Prostate gland (tissue), 2 donors: ENCODE measurements around the gene SOX5. TPM values are rescaled to one million over a fixed set of nuclear protein-coding genes. Genes with fewer than 3 reads are reported as not detected.

Source experiments
- DNase-seq: peaks from one replicate; pipeline ENCODE4 v3.0.0-alpha.2; 2019; ENCODE audit warnings: low spot score
- H3K27ac ChIP-seq, 2 donors: fragments of 200-600 bp; sonication (generic); 2 replicates each; pipeline ENCODE4 v1.5.1; 2017 to 2019
- H3K27me3 ChIP-seq: fragments of 200-600 bp; sonication (generic); replicated peaks from 2 replicates; pipeline ENCODE4 v1.5.1; 2019; ENCODE audit not compliant: insufficient read depth
- H3K36me3 ChIP-seq, 2 donors: fragments of 200-600 bp; sonication (generic); 1 replicate in 1 of 2; 2 replicates in 1 of 2; pipeline versions ENCODE4 v1.5.1 to v1.8.1; 2017 to 2019
- H3K4me1 ChIP-seq: fragments of 200-600 bp; sonication (generic); replicated peaks from 2 replicates; pipeline ENCODE4 v1.5.1; 2019
- H3K4me3 ChIP-seq, 2 donors: fragments of 200-600 bp; sonication (generic); 2 replicates each; pipeline ENCODE4 v1.5.1; 2017 to 2019
- H3K9me3 ChIP-seq: fragments of 200-600 bp; sonication (generic); 2 replicates; pipeline ENCODE4 v1.5.1; 2017
- CTCF ChIP-seq, 4 experiments: fragments of 200-600 bp in 2 of 4; fragments of 450-650 bp in 2 of 4; sonication (generic) in 2 of 4; IDR thresholded peaks; 1 replicate in 3 of 4; 2 replicates in 1 of 4; pipeline ENCODE4 v1.5.1; 2016 to 2019; ENCODE audit warnings: antibody characterized with exemption in 4 of 4, mild to moderate bottlenecking in 2 of 4, moderate library complexity in 2 of 4
- POLR2A ChIP-seq: fragments of 450-650 bp; IDR thresholded peaks from one replicate; pipeline ENCODE4 v1.6.1; 2016; ENCODE audit warnings: antibody characterized with exemption, mild to moderate bottlenecking
- POLR2AphosphoS5 ChIP-seq: sonication (generic); formaldehyde crosslinking; IDR thresholded peaks from one replicate; pipeline ENCODE4 v1.6.1; 2017; ENCODE audit warnings: antibody characterized with exemption
- WGBS: methylation state at CpG from one replicate; pipeline ENCODE4 v1.1.5; 2018; 5-methylcytosine and 5-hydroxymethylcytosine counted together
- intact Hi-C: fragments of 100-400 bp; cut with DNase I; formaldehyde crosslinking; loops from one replicate; pipeline ENCODE4 v1.14.2; 2022
- total RNA-seq, 2 donors: library from RNA; depleted of rRNA; stranded (reverse); fragments of >200 nt; gene quantifications; one replicate each; pipeline ENCODE4 v1.1.0, GENCODE V29; 2016

Gene SOX5
- total RNA-seq, 2 donors from 2014 or later, result 3.7 to 7.8 TPM

GRCh38 chr12:23488130-23488529 is 461.3 kb downstream of the SOX5 start:
- Histone ChIP-seq H3K36me3 (no peaks in the 10 kb centered on the region), H3K27me3 (no peaks in the 10 kb centered on the region), H3K4me1 (no peaks in the 10 kb centered on the region), H3K4me3 (no peak overlapping the region), H3K9me3 (no peaks in the 10 kb centered on the region), H3K27ac (no peak overlapping the region)
- intact Hi-C loops, result no loop called here
- 84% methylated on average over 2 of the region's 2 CpGs for WGBS
- DNase-seq, result no peak
- TF ChIP-seq POLR2AphosphoS5 (no peak), CTCF (IDR thresholded peaks at IDR 0.05) (no peak), POLR2A (no peak)

- H3K4me1 ChIP-seq, result no peaks in the 10 kb centered on the region
- no peaks in the 10 kb centered on the region for H3K36me3 ChIP-seq
- no peak for DNase-seq
- no peak overlapping the region for H3K4me3 ChIP-seq
- no peak overlapping the region for H3K27ac ChIP-seq
- H3K9me3 ChIP-seq, result no peaks in the 10 kb centered on the region
- WGBS, result 53% methylated on average over 2 of the region's 2 CpGs
- TF ChIP-seq CTCF (IDR thresholded peaks at IDR 0.05) (no peak), POLR2A (no peak), POLR2AphosphoS5 (no peak)
- intact Hi-C loops, result no loop called here
- no peaks in the 10 kb centered on the region for H3K27me3 ChIP-seq
Measured at GRCh38 chr12:23484238-23484637, 465.2 kb downstream of the SOX5 start.

GRCh38 chr12:23482571-23482970 is 466.9 kb downstream of the SOX5 start:
- H3K36me3 ChIP-seq, result no peaks in the 10 kb centered on the region
- no peak for DNase-seq
- TF ChIP-seq POLR2A, result no peak
- intact Hi-C loops, result no loop called here
- no peak overlapping the region for H3K4me3 ChIP-seq
- no peaks in the 10 kb centered on the region for H3K4me1 ChIP-seq
- 49% methylated on average over 1 of the region's 1 CpG for WGBS
- H3K27ac ChIP-seq, result no peak overlapping the region
- no peaks in the 10 kb centered on the region for H3K9me3 ChIP-seq
- no peaks in the 10 kb centered on the region for H3K27me3 ChIP-seq
